Measurements from ENCODE around the gene HS6ST1. TPM values are rescaled to one million over a fixed set of nuclear protein-coding genes. Genes with fewer than 3 reads are reported as not detected.

Gene HS6ST1
- total and polyA plus RNA-seq, 2 of the 4 experiments (the other 2 are of a cell fraction): 29.9 to 36.9 TPM

DNA sequence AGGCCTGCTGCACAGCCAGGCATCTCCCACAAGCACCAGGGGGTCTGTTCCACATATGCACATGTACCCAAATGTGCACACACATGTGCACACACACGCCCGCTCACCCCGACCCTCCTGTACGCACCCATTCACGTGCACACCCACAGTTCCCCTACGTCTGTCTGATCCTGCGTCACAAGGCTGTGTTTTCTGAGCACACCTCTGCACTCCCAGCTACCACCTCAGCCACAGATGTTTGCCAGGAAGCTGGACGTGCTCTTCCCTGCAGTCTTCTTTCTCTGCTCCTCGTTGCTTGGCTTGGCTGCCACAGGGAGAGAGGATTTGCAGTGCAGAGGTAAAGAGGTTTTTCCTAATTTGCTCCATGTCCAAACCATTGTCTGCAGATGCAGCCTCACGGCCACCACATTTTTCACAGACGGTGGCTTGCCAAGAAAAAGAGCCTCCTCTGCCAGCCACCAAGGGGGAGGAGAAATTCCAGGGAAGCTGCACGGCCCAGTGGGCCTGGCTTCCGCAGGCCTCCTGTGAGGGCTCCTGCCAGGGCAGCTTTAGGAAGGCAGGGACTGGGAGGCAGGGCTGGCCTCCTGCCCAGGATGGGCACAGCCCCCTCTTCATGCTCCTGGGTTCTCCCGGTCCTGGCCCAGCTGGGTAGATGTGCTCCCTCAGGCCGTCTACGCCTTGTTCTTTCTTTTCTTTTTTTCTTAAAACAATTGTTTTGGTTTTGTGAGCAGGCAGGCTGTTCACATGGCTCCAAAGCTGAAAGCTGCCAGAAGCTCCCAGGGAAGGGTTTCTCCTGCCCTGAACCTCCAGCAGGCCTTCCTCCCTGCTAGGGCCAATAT is 29.3 kb upstream of the HS6ST1 start:
- Histone ChIP-seq H2AFZ (replicated peaks; ENCODE audit: low read length, poor library complexity) (peak overlapping the region; percentile 92), H4K20me1 (ENCODE audit: insufficient read depth, low read length) (no peaks in the 10 kb centered on the region), H3K27me3 (ENCODE audit: control insufficient read depth, insufficient read depth, low read length) (no peaks in the 10 kb centered on the region), H3K14ac (replicated peaks; ENCODE audit: low read depth, low read length) (peak overlapping the region; percentile 56; the same call in 1 of the 2 replicates), H2AK9ac (replicated peaks; ENCODE audit: low read depth, low read length, poor library complexity) (peak overlapping the region; percentile 59), H3K79me1 (ENCODE audit: low read depth in 1 of 2, low read length in 2 of 2) (no peaks in the 10 kb centered on the region), H2BK120ac (ENCODE audit: low read depth, low read length) (peak overlapping the region; percentile 86), H3K18ac (ENCODE audit: low read depth, low read length) (peak overlapping the region; percentile 59), H2AK5ac (ENCODE audit: low read depth, low read length) (no peak overlapping the region; the same call in 1 of the 2 replicates), H3K9me1 (ENCODE audit: insufficient read depth, low read length) (peaks cover 7% of the 10 kb centered on the region; the same call in 1 of the 2 replicates), H3K9ac (ENCODE audit: low read depth, low read length) (peak overlapping the region; percentile 36; the same call in 1 of the 2 replicates), H3K4me3 (ENCODE audit: insufficient read depth, low read depth, low read length) (no peak overlapping the region), H4K8ac (ENCODE audit: low read depth in 2 of 2, low read length in 2 of 2) (peak overlapping the region; percentile 53 to 56; a peak in 3 of 4 replicates), H4K91ac (ENCODE audit: insufficient read depth, low read depth, low read length) (peak overlapping the region; percentile 78), H2BK15ac (ENCODE audit: low read depth, low read length) (peak overlapping the region; percentile 25; the same call in 2 of the 3 replicates), H3K4ac (ENCODE audit: low read depth, low read length) (peak overlapping the region; percentile 76), H3K27ac (ENCODE audit: insufficient read depth, low read length) (peak overlapping the region; percentile 60; the same call in 1 of the 2 replicates), H3K4me2 (ENCODE audit: low read depth, low read length) (no peak overlapping the region; the same call in 1 of the 2 replicates), H2BK5ac (ENCODE audit: low read depth, low read length, poor library complexity, severe bottlenecking) (peak overlapping the region; percentile 22), H3K4me1 (ENCODE audit: control insufficient read depth, insufficient read depth, low read length) (peaks cover 10% of the 10 kb centered on the region), H3K56ac (ENCODE audit: extremely low read depth, insufficient read depth, low read length) (no peak overlapping the region; the same call in 1 of the 2 replicates), H2BK20ac (ENCODE audit: low read depth, low read length) (peak overlapping the region; percentile 71), H4K5ac (ENCODE audit: low read depth, low read length) (peak overlapping the region; percentile 35; the same call in 1 of the 2 replicates), H3K23ac (ENCODE audit: low read depth, low read length) (peak overlapping the region; percentile 71; the same call in 1 of the 2 replicates), H3K9me3 (ENCODE audit: control insufficient read depth, insufficient read depth, low read length) (peaks cover 3% of the 10 kb centered on the region; the same call in 1 of the 2 replicates), H3K36me3 (ENCODE audit: control insufficient read depth, insufficient read depth, low read length) (no peaks in the 10 kb centered on the region)
- TF ChIP-seq CTCF (conservative IDR thresholded peaks at IDR 0.05; ENCODE audit: low read depth, low read length): no peak
- no peak for TF ChIP-seq NFE2L2 (IDR thresholded peaks at IDR 0.05; ENCODE audit: low read depth, low read length)
- TF ChIP-seq RCOR1 (IDR thresholded peaks at IDR 0.05; ENCODE audit: insufficient replicate concordance, low read length): no peak
- no peak for TF ChIP-seq RFX5 (IDR thresholded peaks at IDR 0.05; ENCODE audit: low read depth, low read length)
- dilution Hi-C loops (cut with HindIII; ENCODE audit: low sequenced_read_pairs, unreplicated experiment): no loop called here
- WGBS, 2 experiments (ENCODE audit: extremely low coverage in 2 of 2, insufficient read length in 1 of 2): 71% methylated on average over 3 of the region's 16 CpGs; no CpG with 5 or more reads in 1 of the 2 experiments
- peak; percentile 23 for DNase-seq
- intact Hi-C loops (cut with micrococcal nuclease): no loop called here
- in situ Hi-C loops (cut with MboI; ENCODE audit: low sequenced_read_pairs): no loop called here
- CTCF ChIA-PET: interaction anchor here (0.5 to 0.6 kb wide), 2 partner anchors 185 to 202 kb away, joined by 3 read pairs; no protein-coding TSS in a partner anchor
- peak; percentile 95 for ATAC-seq (ENCODE audit: low read depth)
- no TSS peak for BruUV-seq (replicated peaks)
- POLR2A ChIA-PET (ENCODE audit: unreplicated experiment): no interaction called here

All from IMR-90 (cell line).